MCF 10A (cell line): ENCODE data around the gene UTP3. TPM values are rescaled to one million over a fixed set of nuclear protein-coding genes. Genes with fewer than 3 reads are reported as not detected.
"Not testable (repeated sequence)": the region's sequence is repeated elsewhere in the genome, so short reads cannot be mapped to it uniquely, and the experiment has no call there.

ENCODE experiments used
- BruUV-seq: library from RNA; stranded (reverse); fragments of 400-500 nt; replicated peaks from 2 replicates; lab custom pipeline; 2021; lab: Mats Ljungman, UMichigan
- CTCF ChIA-PET: fragments of 300-600 bp; sonication (Branson Sonifier 250); formaldehyde crosslinking; extraction: SDS; loops from one replicate; lab custom pipeline; 2021; ENCODE audit warnings: antibody characterized with exemption, inconsistent platforms; lab: Yijun Ruan, JAX
- POLR2A ChIA-PET: fragments of 300-600, 350-650 bp; sonication (Branson Sonifier 250); formaldehyde crosslinking; extraction: SDS; loops from one replicate; lab custom pipeline; 2020; ENCODE audit warnings: antibody characterized with exemption, inconsistent platforms; lab: Yijun Ruan, JAX
- DNase-seq: peaks from one replicate; pipeline ENCODE4 v3.0.0-alpha.2; 2018; ENCODE audit not compliant: unreplicated experiment
- H3K27ac Mint-ChIP-seq: one replicate; pipeline ENCODE4 v1.8.0; 2022; ENCODE audit warnings: mild to moderate bottlenecking, low read depth, mixed read lengths; ENCODE audit not compliant: unreplicated experiment
- H3K27me3 Mint-ChIP-seq: one replicate; pipeline ENCODE4 v1.8.0; 2022; ENCODE audit warnings: mixed read lengths; ENCODE audit not compliant: insufficient read depth, unreplicated experiment
- H3K36me3 Mint-ChIP-seq: one replicate; pipeline ENCODE4 v1.8.0; 2022; ENCODE audit warnings: mild to moderate bottlenecking, moderate library complexity, mixed read lengths; ENCODE audit not compliant: insufficient read depth, unreplicated experiment
- H3K4me1 Mint-ChIP-seq: one replicate; pipeline ENCODE4 v1.8.0; 2022; ENCODE audit warnings: mixed read lengths; ENCODE audit not compliant: insufficient read depth, unreplicated experiment
- H3K4me3 Mint-ChIP-seq: one replicate; pipeline ENCODE4 v1.8.0; 2022; ENCODE audit warnings: mild to moderate bottlenecking, moderate library complexity, mixed read lengths; ENCODE audit not compliant: unreplicated experiment
- H3K9me3 Mint-ChIP-seq: one replicate; pipeline ENCODE4 v1.8.0; 2022; ENCODE audit warnings: mixed read lengths; ENCODE audit not compliant: unreplicated experiment
- intact Hi-C: fragments of 100-400 bp; cut with micrococcal nuclease; formaldehyde crosslinking; loops from 2 replicates; pipeline ENCODE4 v1.14.1; 2022
- total RNA-seq: library from RNA; stranded (reverse); gene quantifications from 2 replicates; pipeline ENCODE4 v1.2.3, GENCODE V29; 2022
- TF ChIP-seq, protein P1 (sequence below): fragments of 200-600 bp; IDR thresholded peaks from one replicate; pipeline ENCODE4 v1.8.0; 2022; ENCODE audit warnings: antibody characterized with exemption, mild to moderate bottlenecking; ENCODE audit not compliant: unreplicated experiment

UTP3 gene
- total RNA-seq, 1 experiment from 2014 or later, result 45.4 TPM

DNA sequence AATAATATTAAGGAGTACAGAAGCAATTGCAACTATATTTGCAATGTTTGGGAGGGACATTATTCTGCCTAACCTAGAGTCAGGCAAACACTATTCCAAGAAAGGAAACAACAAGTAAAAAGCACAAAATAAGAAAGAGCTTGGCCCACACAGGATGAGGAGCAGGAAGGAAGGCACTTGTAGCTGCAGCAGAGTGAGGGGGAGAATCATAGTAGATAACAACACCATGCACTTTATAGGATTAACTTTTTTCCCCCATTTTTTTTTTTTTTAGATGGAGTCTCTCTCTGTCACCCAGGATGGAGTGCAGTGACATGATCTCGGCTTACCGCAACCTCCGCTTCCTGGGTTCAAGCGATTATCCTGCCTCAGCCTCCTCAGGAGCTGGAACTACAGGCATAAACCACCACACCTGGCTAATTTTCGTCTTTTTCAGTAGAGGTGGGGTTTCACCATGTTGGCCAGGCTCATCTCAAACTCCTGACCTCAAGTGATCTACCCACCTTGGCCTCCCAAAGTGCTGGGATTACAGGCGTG lies 11.7 kb upstream of the UTP3 start:
- no peak for DNase-seq
- intact Hi-C loops, result no loop called here
- no TSS peak for BruUV-seq
- Mint-ChIP-seq H3K9me3 (no peaks in the 10 kb centered on the region), H3K27ac (no peak overlapping the region), H3K27me3 (no peaks in the 10 kb centered on the region), H3K4me3 (no peak overlapping the region), H3K4me1 (no peaks in the 10 kb centered on the region), H3K36me3 (no peaks in the 10 kb centered on the region)
- TF ChIP-seq, protein P1, sequence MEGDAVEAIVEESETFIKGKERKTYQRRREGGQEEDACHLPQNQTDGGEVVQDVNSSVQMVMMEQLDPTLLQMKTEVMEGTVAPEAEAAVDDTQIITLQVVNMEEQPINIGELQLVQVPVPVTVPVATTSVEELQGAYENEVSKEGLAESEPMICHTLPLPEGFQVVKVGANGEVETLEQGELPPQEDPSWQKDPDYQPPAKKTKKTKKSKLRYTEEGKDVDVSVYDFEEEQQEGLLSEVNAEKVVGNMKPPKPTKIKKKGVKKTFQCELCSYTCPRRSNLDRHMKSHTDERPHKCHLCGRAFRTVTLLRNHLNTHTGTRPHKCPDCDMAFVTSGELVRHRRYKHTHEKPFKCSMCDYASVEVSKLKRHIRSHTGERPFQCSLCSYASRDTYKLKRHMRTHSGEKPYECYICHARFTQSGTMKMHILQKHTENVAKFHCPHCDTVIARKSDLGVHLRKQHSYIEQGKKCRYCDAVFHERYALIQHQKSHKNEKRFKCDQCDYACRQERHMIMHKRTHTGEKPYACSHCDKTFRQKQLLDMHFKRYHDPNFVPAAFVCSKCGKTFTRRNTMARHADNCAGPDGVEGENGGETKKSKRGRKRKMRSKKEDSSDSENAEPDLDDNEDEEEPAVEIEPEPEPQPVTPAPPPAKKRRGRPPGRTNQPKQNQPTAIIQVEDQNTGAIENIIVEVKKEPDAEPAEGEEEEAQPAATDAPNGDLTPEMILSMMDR, result no peak
- ChIA-PET POLR2A (interaction anchor here (1.6 kb wide), 1 partner anchor 11 kb away, joined by 5 read pairs; the partner anchor contains the start of gene UTP3), CTCF (interaction anchor here (0.5 to 1.1 kb wide), 4 partner anchors 11 to 1821 kb away, joined by 3 to 7 read pairs (median 3); no protein-coding TSS in a partner anchor)

DNA sequence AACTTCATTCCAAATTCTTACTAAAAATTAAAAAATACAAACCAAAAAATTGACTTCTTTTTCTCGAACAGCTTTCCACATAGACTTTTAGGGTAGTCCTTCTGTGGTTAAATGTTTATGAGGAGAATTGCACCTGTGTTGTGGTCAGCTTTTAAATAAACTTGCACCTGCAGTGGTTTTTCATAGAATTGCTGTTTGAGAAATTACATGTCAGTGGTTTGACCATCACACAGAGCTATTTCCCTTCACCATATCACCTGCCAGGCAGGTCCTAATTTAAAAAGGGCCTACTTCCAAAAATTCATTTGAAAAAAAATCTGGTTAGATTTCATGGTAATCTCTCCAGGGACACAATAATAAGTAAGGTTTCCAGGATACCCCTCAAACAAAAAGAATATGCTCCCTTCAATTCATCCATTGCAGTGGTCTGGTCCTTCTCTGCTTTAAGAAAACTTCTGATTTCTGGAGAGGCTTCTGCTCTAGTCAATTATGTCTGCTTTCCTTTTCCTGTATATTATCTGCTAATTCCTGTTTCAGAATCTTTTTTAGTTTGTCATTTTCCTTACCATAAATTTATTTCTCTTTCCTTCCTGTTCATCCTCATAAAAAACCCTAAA lies 9.8 kb upstream of the UTP3 start:
- no TSS peak for BruUV-seq
- Mint-ChIP-seq H3K36me3 (no peaks in the 10 kb centered on the region), H3K27ac (no peak overlapping the region), H3K4me1 (no peaks in the 10 kb centered on the region), H3K9me3 (no peaks in the 10 kb centered on the region), H3K27me3 (no peaks in the 10 kb centered on the region), H3K4me3 (no peak overlapping the region)
- DNase-seq, result no peak
- CTCF ChIA-PET, result interaction anchor here (0.7 kb wide), 1 partner anchor 1736 kb away, joined by 6 read pairs; no protein-coding TSS in a partner anchor
- TF ChIP-seq, protein P1, result no peak
- POLR2A ChIA-PET, result interaction anchor here (0.6 to 0.8 kb wide), 2 partner anchors 27 to 890 kb away, joined by 3 read pairs; no protein-coding TSS in a partner anchor
- intact Hi-C loops, result no loop called here

DNA sequence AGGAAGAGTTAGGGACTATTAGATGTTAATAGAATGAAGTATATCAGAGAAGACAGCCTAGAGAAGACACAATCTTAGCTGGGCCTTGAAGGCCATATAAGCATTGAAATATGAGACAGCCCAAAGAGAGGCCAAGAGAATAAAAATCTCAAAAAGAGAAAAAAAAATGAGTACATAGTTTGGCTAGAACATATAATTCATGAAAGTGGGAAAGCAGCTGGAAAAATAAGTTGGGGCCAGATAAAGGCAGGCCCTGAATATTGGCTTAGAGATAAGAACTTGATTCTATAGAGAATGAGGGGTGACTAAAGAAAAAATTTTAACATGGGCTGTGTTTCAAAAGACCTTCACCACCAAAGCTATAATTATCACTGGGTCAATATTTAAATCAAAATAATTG lies 7.4 kb upstream of the UTP3 start:
- no peak for DNase-seq
- TF ChIP-seq, protein P1, result no peak
- Mint-ChIP-seq H3K4me1 (no peaks in the 10 kb centered on the region), H3K27me3 (no peaks in the 10 kb centered on the region), H3K36me3 (no peaks in the 10 kb centered on the region), H3K9me3 (no peaks in the 10 kb centered on the region), H3K4me3 (no peak overlapping the region), H3K27ac (no peak overlapping the region)
- no TSS peak for BruUV-seq
- ChIA-PET POLR2A (interaction anchor here (1.0 kb wide), 1 partner anchor 26 kb away, joined by 3 read pairs; no protein-coding TSS in a partner anchor), CTCF (interaction anchor here (0.9 to 2.2 kb wide), 3 partner anchors 29 to 67 kb away, joined by 3 to 11 read pairs (median 5); no protein-coding TSS in a partner anchor)
- intact Hi-C loops, result no loop called here

DNA sequence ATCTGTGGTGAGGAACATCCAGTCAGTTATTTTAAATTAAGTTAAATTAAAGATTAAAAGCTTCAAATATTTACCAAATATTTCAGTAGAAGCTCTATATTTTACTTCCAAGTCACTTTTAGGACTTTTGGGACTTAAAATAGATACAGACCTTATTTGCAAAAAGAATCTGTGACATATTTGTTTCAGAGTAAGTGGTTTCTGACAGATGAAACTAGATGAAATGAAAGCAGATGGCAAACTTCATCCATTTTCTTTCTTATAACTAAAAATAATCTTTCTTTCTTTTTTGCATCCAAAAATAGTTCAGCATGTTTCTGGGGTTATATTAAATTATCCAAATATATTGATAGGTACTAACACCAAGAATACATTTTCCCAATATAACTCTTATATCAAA lies 6.6 kb upstream of the UTP3 start:
- no peaks in the 10 kb centered on the region for H3K4me1 Mint-ChIP-seq
- no peak overlapping the region for H3K27ac Mint-ChIP-seq
- POLR2A ChIA-PET, result no interaction called here
- H3K4me3 Mint-ChIP-seq, result no peak overlapping the region
- no peak for DNase-seq
- BruUV-seq, result no TSS peak
- intact Hi-C loops, result no loop called here
- TF ChIP-seq, protein P1, result no peak
- no peaks in the 10 kb centered on the region for H3K36me3 Mint-ChIP-seq
- CTCF ChIA-PET, result interaction anchor here (0.6 to 2.2 kb wide), 4 partner anchors 29 to 79 kb away, joined by 3 to 11 read pairs (median 4); no protein-coding TSS in a partner anchor
- no peaks in the 10 kb centered on the region for H3K9me3 Mint-ChIP-seq
- no peaks in the 10 kb centered on the region for H3K27me3 Mint-ChIP-seq

DNA sequence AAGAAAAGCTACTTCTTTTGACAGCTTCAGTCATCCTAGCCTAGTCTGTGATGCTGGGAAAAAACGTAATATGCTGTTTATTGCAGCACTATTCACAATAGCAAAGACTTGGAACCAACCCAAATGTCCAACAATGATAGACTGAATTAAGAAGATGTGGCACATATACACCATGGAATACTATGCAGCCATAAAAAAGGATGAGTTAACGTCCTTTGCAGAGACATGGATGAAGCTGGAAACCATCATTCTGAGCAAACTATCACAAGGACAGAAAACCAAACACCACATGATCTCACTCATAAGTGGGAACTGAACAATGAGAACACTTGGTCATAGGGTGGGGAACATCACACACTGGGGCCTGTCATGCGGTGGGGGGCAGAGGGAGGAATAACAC lies 6.2 kb upstream of the UTP3 start:
- CTCF ChIA-PET, result interaction anchor here (0.6 to 2.2 kb wide), 2 partner anchors 30 to 78 kb away, joined by 3 to 11 read pairs; no protein-coding TSS in a partner anchor
- H3K27me3 Mint-ChIP-seq, DNase-seq, H3K9me3 Mint-ChIP-seq, POLR2A ChIA-PET, H3K27ac Mint-ChIP-seq, H3K4me3 Mint-ChIP-seq, intact Hi-C loops, H3K4me1 Mint-ChIP-seq, H3K36me3 Mint-ChIP-seq, BruUV-seq: not testable (repeated sequence)
